NB4 (cell line): ENCODE results near the gene EXO1.

Experiments used
- CTCF ChIP-seq: IDR thresholded peaks from one replicate; pipeline ENCODE4 v1.5.1; 2012; ENCODE audit warnings: low read depth, low read length
- TF ChIP-seq, protein P1 (sequence below): IDR thresholded peaks from 2 replicates; pipeline ENCODE4 v1.6.1; 2011; ENCODE audit warnings: low read depth, low read length

DNA sequence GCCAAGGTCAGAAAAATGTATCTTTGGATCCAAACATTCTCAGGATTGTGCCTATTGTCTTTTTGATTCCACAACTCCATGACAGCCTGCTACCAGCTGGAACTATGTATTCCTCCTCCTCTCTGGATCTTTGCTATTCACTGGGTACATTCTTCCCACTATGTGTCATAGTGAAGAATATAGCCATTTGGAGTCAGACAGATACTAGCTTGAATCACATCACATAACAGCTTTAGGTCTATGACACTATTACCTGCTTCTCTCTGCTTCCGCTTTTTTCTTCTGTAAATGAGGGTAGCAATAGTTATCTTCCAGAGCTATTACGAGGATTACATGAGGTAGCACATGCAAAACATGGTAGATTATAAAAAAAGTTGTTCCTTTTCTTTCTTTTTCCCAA lies 5.4 kb upstream of the EXO1 start:
- TF ChIP-seq CTCF, result no peak
- TF ChIP-seq, protein P1, sequence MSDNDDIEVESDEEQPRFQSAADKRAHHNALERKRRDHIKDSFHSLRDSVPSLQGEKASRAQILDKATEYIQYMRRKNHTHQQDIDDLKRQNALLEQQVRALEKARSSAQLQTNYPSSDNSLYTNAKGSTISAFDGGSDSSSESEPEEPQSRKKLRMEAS, result no peak
